Mucosa of stomach (tissue), 1 donor: Measurements from ENCODE around the gene CNTN4.

Source experiments
- H3K27me3 ChIP-seq: one replicate; pipeline ENCODE4 v1.7.0; 2013; ENCODE audit warnings: mild to moderate bottlenecking, low read length; ENCODE audit not compliant: control insufficient read depth, insufficient read depth
- H3K36me3 ChIP-seq: one replicate; pipeline ENCODE4 v1.7.0; 2013; ENCODE audit warnings: low read length; ENCODE audit not compliant: control insufficient read depth, insufficient read depth
- H3K4me1 ChIP-seq: one replicate; pipeline ENCODE4 v1.7.0; 2013; ENCODE audit warnings: mild to moderate bottlenecking, low read length; ENCODE audit not compliant: control insufficient read depth, insufficient read depth
- H3K4me3 ChIP-seq: one replicate; pipeline ENCODE4 v1.7.0; 2013; ENCODE audit warnings: low read length
- H3K9ac ChIP-seq: one replicate; pipeline ENCODE4 v1.7.0; 2013; ENCODE audit warnings: mild to moderate bottlenecking, low read length, moderate library complexity
- H3K9me3 ChIP-seq: one replicate; pipeline ENCODE4 v1.7.0; 2013; ENCODE audit warnings: mild to moderate bottlenecking, low read length, moderate library complexity; ENCODE audit not compliant: control insufficient read depth
- donor health status: Pancreatic carcinoma.

Gene CNTN4

DNA sequence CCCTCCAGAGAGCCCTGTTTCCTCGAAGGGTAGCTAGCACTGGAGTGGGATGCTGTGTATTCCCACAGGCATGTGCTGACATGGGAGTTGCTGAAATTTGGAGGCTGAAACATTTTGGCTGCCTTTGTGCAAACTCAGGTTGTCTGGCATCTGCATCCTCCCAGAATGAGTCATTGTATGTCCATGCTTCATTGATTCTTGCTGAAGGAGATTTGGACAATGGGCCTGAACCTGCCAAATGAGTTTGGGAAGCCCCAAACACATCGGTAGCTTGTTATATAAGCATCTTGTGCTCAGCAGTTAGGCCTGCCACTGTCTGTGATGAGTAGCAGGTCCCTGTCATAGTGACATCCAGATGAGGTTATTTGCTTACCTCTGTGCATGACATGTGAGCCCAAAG is 851.5 kb downstream of the CNTN4 start:
- Histone ChIP-seq H3K27me3 (no peaks in the 10 kb centered on the region), H3K36me3 (no peaks in the 10 kb centered on the region), H3K9me3 (no peaks in the 10 kb centered on the region), H3K4me3 (no peak overlapping the region), H3K4me1 (no peaks in the 10 kb centered on the region), H3K9ac (no peak overlapping the region)

- Histone ChIP-seq H3K4me3 (no peak overlapping the region), H3K36me3 (no peaks in the 10 kb centered on the region), H3K9me3 (no peaks in the 10 kb centered on the region), H3K27me3 (no peaks in the 10 kb centered on the region), H3K4me1 (no peaks in the 10 kb centered on the region), H3K9ac (no peak overlapping the region)
These were observed 858.4 kb downstream of the CNTN4 start for GRCh38 chr3:2957115-2957514.

GRCh38 chr3:2958551-2958950 is 859.9 kb downstream of the CNTN4 start:
- Histone ChIP-seq H3K9ac (no peak overlapping the region), H3K27me3 (no peaks in the 10 kb centered on the region), H3K4me3 (no peak overlapping the region), H3K9me3 (no peaks in the 10 kb centered on the region), H3K36me3 (no peaks in the 10 kb centered on the region), H3K4me1 (no peaks in the 10 kb centered on the region)

DNA sequence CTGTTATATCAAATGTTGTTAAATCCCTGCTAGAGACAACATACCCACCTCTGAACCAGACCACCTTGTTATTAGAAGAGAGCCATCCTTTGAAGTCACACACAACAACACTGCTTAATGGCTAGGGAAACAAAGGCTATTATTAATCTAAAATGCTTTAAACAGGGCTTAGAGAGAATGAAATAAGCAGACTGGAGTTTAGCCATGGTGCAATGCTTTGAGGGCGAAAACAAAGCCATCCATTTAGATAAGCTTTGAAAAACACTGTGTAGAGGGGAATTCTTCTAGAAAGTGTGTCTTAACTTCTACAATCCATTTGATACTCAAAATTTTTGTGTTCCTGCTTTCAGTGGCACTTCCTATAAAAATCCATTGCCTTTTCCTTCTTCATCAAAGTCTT is 862.9 kb downstream of the CNTN4 start:
- Histone ChIP-seq H3K4me3 (no peak overlapping the region), H3K27me3 (no peaks in the 10 kb centered on the region), H3K9me3 (no peaks in the 10 kb centered on the region), H3K4me1 (no peaks in the 10 kb centered on the region), H3K36me3 (no peaks in the 10 kb centered on the region), H3K9ac (no peak overlapping the region)

DNA sequence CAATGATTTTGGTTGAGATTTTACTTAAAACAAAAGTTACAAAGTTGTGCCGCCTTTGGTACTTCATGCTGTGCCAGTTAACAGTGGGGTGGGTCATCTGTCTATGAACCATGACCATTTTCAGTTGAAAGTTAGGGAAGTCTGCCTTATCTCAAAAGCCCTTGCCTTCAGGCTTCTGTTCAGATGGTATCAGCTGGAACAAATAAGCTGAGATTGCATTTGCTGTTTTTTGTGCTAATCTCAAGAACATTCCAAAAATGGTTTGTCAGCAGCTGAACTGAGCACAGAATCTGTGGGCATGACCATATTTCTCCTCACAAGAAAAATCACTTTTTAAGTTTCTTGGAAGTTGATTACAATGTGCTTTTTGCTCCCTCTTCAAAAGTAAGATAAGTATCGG is 869.2 kb downstream of the CNTN4 start:
- Histone ChIP-seq H3K4me1 (no peaks in the 10 kb centered on the region), H3K36me3 (no peaks in the 10 kb centered on the region), H3K4me3 (no peak overlapping the region), H3K9me3 (no peaks in the 10 kb centered on the region), H3K27me3 (no peaks in the 10 kb centered on the region), H3K9ac (no peak overlapping the region)

DNA sequence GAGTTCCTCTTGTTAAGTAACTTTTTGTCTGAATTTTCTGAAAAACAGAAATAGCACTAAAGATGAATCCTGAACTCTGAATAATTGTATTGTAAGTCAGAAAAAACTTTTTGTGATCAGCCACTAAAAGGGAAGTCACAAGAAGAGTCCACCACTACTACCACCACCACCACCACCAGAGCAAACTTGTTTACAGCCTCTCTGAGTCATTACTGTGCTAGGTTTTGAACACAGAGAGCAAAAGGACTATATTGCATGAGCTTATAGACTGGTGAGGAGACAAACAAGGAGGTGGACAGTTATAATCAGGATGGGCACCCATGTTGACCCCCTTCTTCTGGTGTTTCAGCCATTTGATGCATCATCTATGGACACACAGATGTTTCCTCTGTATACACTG is 869.8 kb downstream of the CNTN4 start:
- Histone ChIP-seq H3K27me3 (no peaks in the 10 kb centered on the region), H3K9me3 (no peaks in the 10 kb centered on the region), H3K9ac (no peak overlapping the region), H3K4me1 (no peaks in the 10 kb centered on the region), H3K4me3 (no peak overlapping the region), H3K36me3 (no peaks in the 10 kb centered on the region)

- H3K27me3 ChIP-seq, result no peaks in the 10 kb centered on the region
- H3K9me3 ChIP-seq, result no peaks in the 10 kb centered on the region
- H3K9ac ChIP-seq, result no peak overlapping the region
- H3K36me3 ChIP-seq, result no peaks in the 10 kb centered on the region
- H3K4me3 ChIP-seq, result no peak overlapping the region
- no peaks in the 10 kb centered on the region for H3K4me1 ChIP-seq
These were observed 877.5 kb downstream of the CNTN4 start for GRCh38 chr3:2976212-2976611.

DNA sequence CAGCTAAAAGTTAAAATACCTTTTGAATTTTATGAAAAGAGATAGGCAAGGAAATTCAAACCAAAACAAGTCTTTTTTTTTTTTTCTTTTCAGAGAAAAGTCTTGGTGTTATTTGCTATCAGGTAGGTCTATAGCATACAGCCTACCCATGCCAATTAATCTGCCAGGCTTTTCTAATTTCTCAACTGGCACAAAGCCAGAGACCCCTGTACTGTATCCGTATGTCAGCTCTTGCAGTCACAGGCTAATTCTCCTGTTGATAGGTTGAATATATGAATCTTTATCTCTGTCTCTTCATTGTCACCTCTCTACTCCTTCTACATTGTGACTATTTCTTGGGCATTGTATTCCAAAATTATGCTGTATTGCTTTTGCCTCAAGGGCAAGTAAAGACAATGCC is 878.1 kb downstream of the CNTN4 start:
- Histone ChIP-seq H3K9ac (no peak overlapping the region), H3K36me3 (no peaks in the 10 kb centered on the region), H3K4me1 (no peaks in the 10 kb centered on the region), H3K4me3 (no peak overlapping the region), H3K9me3 (no peaks in the 10 kb centered on the region), H3K27me3 (no peaks in the 10 kb centered on the region)

- Histone ChIP-seq H3K4me1 (no peaks in the 10 kb centered on the region), H3K9me3 (no peaks in the 10 kb centered on the region), H3K9ac (peak overlapping the region; percentile 11), H3K27me3 (no peaks in the 10 kb centered on the region), H3K36me3 (no peaks in the 10 kb centered on the region), H3K4me3 (no peak overlapping the region)
These were observed 880.5 kb downstream of the CNTN4 start for GRCh38 chr3:2978977-2979732.

DNA sequence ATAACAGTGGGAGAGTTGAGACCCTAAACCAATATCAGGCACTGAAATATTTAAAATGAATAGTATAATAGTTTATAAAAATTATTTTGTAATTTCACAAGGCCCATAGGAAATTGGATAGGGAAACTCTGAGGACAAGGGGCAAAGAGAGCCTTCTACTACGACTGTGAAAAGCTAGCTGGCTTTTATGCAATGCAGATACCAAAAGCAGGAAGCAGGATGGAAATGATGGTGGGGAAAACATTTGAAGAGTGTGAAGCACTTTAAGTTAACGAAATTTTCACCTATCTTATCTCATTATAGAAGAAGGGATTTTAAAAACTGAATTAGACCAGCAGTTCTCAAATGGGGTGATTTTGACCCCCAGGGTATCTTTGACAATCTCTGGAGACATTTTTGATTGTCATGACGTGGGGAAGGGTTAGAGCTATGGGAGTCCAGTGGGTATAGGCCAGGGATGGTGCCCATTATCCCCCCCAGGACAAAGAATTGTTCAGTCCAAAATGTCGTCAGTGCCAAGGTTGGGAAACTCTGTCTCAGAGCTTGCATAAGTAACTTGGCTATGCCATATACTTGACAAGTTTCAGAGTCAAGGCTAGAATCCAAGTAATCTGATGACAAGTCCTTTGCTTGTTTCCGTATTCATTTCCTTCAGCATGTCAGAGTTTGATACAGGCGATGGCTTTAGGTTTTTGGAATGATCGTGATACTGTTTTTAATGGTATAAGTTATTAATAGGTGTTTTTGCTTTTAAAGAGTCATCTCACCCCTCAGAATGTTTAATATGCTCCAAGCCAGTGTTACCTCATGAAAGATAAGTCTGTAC is 885.6 kb downstream of the CNTN4 start:
- Histone ChIP-seq H3K9ac (no peak overlapping the region), H3K4me1 (no peaks in the 10 kb centered on the region), H3K9me3 (no peaks in the 10 kb centered on the region), H3K4me3 (no peak overlapping the region), H3K27me3 (no peaks in the 10 kb centered on the region), H3K36me3 (no peaks in the 10 kb centered on the region)

DNA sequence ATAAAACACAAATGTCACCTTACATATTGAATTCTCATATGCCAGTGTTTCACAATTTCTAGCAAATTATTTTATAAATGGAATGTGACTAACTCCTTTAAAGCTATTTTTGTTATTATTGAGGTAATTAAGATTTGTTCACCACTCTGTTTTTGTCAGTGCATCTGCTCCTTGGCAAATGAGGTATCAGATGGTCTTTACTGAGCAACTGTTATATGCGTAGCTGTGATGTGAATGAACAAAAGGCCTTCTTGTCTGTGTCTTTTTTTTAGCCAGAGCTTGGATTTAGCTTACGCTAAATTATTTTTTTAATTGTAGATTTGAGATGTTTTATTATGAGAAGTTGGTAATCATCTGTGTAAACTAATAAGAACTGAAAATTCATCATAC is 886.2 kb downstream of the CNTN4 start:
- no peaks in the 10 kb centered on the region for H3K9me3 ChIP-seq
- no peaks in the 10 kb centered on the region for H3K4me1 ChIP-seq
- no peaks in the 10 kb centered on the region for H3K27me3 ChIP-seq
- H3K9ac ChIP-seq, result no peak overlapping the region
- no peaks in the 10 kb centered on the region for H3K36me3 ChIP-seq
- H3K4me3 ChIP-seq, result no peak overlapping the region

DNA sequence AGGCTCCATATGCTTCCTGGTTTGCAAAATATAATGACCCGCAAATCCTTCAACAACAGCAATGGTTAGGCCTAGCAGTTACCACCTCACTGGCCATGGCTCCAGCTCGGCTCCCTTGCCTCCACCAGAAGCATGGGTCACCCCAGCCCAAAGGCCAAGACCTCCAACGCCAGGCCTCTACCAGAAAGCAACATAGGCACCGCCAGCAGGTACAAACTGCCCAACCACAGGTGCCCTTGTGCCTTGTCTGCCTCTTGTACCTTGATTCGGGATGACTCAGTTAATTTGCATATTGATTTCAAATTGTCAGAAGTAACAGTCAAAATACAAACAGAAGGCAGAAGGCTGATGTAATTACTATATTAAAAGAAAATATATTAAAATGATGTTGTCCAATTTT is 886.8 kb downstream of the CNTN4 start:
- H3K9ac ChIP-seq, result no peak overlapping the region
- H3K9me3 ChIP-seq, result no peaks in the 10 kb centered on the region
- no peaks in the 10 kb centered on the region for H3K27me3 ChIP-seq
- no peaks in the 10 kb centered on the region for H3K4me1 ChIP-seq
- no peak overlapping the region for H3K4me3 ChIP-seq
- H3K36me3 ChIP-seq, result no peaks in the 10 kb centered on the region
